GF-D8 (cell line): Measurements from ENCODE around the gene PCDH20.
"Not testable (repeated sequence)": the region's sequence is repeated elsewhere in the genome, so short reads cannot be mapped to it uniquely, and the experiment has no call there.

Experiments
- DNase-seq: peaks from one replicate; lab custom pipeline; 2025; lab: John Stamatoyannopoulos, UW

The PCDH20 gene

GRCh38 chr13:61415749-61416148, at the start of gene PCDH20:
Gene PCDH20 (minus strand): TSS chr13:61415849. CDS start chr13:61415158, 691 bp downstream.
- no peak for DNase-seq

GRCh38 chr13:61463024-61463423, 47.4 kb upstream of the PCDH20 start:
- DNase-seq, result no peak

GRCh38 chr13:61453121-61453520, 37.5 kb upstream of the PCDH20 start:
- no peak for DNase-seq

GRCh38 chr13:61432029-61432428, 16.4 kb upstream of the PCDH20 start:
- no peak for DNase-seq

DNA sequence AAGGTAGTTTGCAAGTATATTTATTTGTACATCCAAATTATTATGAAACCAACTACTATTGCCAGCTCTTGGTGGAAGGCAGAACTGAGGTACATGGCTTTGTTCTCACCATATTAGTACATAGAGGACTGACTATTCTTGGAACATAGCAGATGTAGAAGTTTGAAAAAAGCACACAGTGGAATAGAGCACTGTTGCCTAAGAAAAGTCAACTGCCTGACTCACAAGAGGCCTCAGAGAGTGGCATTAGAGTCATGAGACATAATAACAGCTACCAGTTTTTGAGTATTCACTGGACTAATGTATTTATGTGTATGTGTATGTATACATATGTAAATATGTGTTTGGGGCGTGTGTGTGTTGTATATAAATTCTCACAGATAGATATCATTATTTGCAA, 8.3 kb upstream of the PCDH20 start:
- no peak for DNase-seq

DNA sequence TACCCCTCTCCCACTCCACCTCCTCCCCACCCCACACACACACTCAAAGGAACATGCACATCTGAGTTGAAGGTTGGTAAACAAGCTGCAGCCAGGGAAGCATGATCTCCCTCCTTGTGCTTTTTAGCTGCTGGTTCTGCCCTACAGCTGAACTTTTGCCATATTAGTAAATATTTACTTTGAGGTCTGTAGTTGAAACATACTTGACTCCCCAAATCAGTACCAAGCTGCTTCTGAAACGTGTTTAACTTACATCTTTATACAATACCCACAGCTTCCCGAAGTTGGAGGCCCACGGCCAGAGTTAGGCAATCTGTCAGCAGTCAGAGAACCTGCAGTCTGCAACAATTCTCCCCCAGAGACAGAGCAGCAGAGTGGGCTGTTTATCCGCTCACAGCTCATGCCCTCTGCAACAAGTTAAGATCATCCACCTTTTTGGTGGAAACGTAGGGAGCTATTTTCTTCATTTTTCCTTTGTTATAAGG, 1.5 kb upstream of the PCDH20 start:
- no peak for DNase-seq

GRCh38 chr13:61415058-61415721, 459 bp downstream of the PCDH20 start:
- DNase-seq, result no peak

DNA sequence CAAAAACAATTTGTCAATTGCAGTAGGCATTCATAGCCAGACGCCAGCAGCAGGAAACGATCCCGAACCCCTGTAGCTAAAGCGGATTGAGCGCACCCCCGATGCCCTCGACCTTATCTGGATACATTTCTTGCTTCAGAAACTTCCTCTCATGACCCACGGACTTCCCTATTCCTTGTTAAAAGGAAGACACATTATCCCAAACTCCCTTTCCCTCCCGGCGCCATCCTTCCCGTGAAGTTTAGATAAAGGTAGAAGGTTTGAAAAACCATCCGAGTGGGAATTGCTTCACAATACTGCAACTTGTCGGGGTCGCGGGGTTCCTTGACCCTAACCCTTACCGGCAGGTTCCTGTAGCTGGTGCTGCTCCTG, 977 bp downstream of the PCDH20 start:
- DNase-seq, result no peak

- DNase-seq, result no peak
Observed at GRCh38 chr13:61413572-61414535, 1.8 kb downstream of the PCDH20 start.

DNA sequence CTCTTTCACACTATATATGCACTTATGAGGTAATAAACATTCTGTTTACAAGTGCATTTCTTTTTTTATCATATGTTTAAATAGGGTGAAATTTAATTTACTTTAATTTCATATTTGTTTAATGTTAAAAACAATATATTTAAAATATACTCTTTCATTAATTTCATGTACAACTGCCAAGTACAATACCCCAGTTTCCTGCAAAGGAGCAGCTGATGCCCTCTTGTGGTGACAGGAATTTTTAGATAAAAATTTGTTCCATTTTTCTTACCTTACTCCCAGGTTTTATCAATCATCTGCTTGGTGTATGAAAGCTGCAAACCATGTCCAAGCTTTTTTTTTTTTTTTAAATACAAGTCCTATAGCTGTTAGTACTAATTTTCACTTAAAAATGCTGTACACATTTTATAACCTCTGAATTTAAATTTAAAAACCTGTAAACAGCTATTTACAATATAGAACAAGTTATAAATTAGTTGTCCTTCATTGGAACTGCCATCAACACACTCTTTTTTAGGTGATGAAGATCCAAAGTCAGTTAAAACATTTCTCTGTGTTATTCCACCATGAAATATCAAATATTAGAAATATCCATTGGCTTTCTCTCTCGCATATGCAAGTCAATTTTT, 4.9 kb downstream of the PCDH20 start:
- no peak for DNase-seq

GRCh38 chr13:61410266-61410665, 5.4 kb downstream of the PCDH20 start:
- no peak for DNase-seq

GRCh38 chr13:61408571-61408970, 7.1 kb downstream of the PCDH20 start:
- no peak for DNase-seq

- DNase-seq, result no peak
Observed at GRCh38 chr13:61406275-61406674, 9.4 kb downstream of the PCDH20 start.

- DNase-seq, result no peak
Observed at GRCh38 chr13:61396121-61396520, 19.5 kb downstream of the PCDH20 start.

DNA sequence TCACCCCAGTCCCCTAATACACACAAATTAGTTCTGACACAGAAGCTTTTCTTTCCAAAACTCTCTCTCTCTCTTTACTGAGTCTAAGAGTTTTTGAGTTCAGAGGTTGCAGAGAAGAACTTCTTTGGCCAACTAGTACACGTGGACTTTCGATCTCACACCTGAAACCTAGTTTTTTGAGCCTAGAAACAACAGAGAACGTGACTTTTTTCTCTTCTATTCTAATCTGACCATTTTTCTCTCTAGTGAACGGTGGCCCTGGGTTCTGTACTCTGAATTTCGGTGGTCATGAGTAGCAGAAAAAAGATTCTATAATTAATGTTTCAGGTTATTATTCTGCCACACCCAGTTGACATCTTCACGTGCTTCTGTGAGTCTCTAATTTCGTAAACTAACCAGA, 24.2 kb downstream of the PCDH20 start:
- DNase-seq, result no peak

DNA sequence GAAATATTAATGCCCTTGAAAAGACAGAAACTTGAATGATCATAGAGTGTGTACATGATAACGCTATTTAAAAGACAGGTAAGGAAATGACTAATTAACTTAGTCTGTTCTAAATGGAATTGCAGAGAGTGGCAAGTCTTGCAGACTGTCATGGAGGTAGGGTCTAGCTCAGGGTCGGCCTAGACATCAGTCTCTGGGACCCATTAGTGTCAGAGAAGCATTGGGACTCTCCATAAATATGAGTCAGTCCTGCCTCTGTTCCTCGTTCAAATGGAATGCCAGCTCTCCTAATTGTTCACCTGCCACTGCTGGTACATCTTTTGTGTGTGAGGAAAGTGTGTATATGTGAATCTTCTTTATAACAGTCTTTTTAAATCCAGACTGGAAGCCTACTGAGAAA, 28.0 kb downstream of the PCDH20 start:
- no peak for DNase-seq

- no peak for DNase-seq
Observed at GRCh38 chr13:61383111-61383510, 32.5 kb downstream of the PCDH20 start.

GRCh38 chr13:61370520-61370919, 45.1 kb downstream of the PCDH20 start:
- no peak for DNase-seq

DNA sequence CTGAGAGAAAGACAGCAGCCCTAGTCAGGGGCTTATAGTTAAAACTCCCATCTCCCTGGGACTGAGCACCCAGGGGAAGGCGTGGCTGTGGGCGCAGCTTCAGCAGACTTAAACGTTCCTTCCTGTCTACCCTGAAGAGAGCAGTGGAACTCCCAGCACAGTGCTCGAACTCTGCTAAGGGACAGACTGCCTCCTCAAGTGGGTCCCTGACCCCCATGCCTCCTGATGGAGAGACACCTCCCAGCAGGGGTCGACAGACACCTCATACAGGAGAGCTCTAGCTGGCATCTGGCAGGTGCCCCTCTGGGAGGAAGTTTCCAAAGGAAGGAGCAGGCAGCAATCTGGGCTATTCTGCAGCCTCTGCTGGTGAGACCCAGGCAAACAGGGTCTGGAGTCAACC, 51.0 kb downstream of the PCDH20 start:
- not testable (repeated sequence) for DNase-seq

GRCh38 chr13:61362522-61362921, 53.1 kb downstream of the PCDH20 start:
- DNase-seq, result no peak
